HepG2 (cell line): ENCODE measurements around the gene PLXND1. TPM values are rescaled to one million over a fixed set of nuclear protein-coding genes. Genes with fewer than 3 reads are reported as not detected.
A peak's percentile ranks its signal among the peaks of the same experiment; 100 is the strongest.

Source experiments
- ARHGAP35 ChIP-seq: sonication (generic); formaldehyde crosslinking; IDR thresholded peaks from 2 replicates; pipeline ENCODE4 v1.9.0; 2022; ENCODE audit warnings: mild to moderate bottlenecking, inconsistent platforms, moderate library complexity, missing genetic modification reagents, borderline replicate concordance
- ARID4A ChIP-seq: sonication (generic); formaldehyde crosslinking; IDR thresholded peaks from 2 replicates; pipeline ENCODE4 v1.5.0; 2020; ENCODE audit warnings: mild to moderate bottlenecking, missing genetic modification reagents, borderline replicate concordance
- EEA1 ChIP-seq: sonication (generic); formaldehyde crosslinking; IDR thresholded peaks from 2 replicates; pipeline ENCODE4 v1.5.1; 2020; ENCODE audit warnings: mild to moderate bottlenecking, missing genetic modification reagents, borderline replicate concordance
- KLF12 ChIP-seq: sonication (generic); formaldehyde crosslinking; IDR thresholded peaks from 2 replicates; pipeline ENCODE4 v1.4.0; 2020; ENCODE audit warnings: missing genetic modification reagents, borderline replicate concordance
- KMT2A ChIP-seq: sonication (generic); formaldehyde crosslinking; IDR thresholded peaks from 2 replicates; pipeline ENCODE4 v1.4.0; 2020; ENCODE audit warnings: missing genetic modification reagents
- LRRFIP1 ChIP-seq: sonication (generic); formaldehyde crosslinking; conservative IDR thresholded peaks from 2 replicates; pipeline ENCODE4 v1.4.0; 2020; ENCODE audit warnings: missing genetic modification reagents
- SMAD3 ChIP-seq: sonication (generic); formaldehyde crosslinking; IDR thresholded peaks from 2 replicates; pipeline ENCODE4 v1.4.0; 2020; ENCODE audit warnings: missing genetic modification reagents
- SOX6 ChIP-seq, 2 experiments: fragments of 450-650 bp in 1 of 2; sonication (generic) in 1 of 2; formaldehyde crosslinking in 1 of 2; IDR thresholded peaks; 2 replicates each; pipeline versions ENCODE4 v1.4.0 to v1.6.1; 2017 to 2020; ENCODE audit warnings: antibody characterized with exemption in 1 of 2, mild to moderate bottlenecking in 1 of 2, missing genetic modification reagents in 1 of 2
- SRSF4 ChIP-seq: fragments of 200-400 bp; formaldehyde crosslinking; IDR thresholded peaks from one replicate; pipeline ENCODE4 v1.6.1; 2018; ENCODE audit warnings: mild to moderate bottlenecking, low read depth, low read length, moderate library complexity; ENCODE audit not compliant: poor library complexity, severe bottlenecking
- SRY ChIP-seq: sonication (generic); formaldehyde crosslinking; IDR thresholded peaks from 2 replicates; pipeline ENCODE4 v1.8.0; 2022; ENCODE audit warnings: mild to moderate bottlenecking, missing genetic modification reagents
- TERF1 ChIP-seq: sonication (generic); formaldehyde crosslinking; IDR thresholded peaks from 2 replicates; pipeline ENCODE4 v1.8.0; 2022; ENCODE audit warnings: mild to moderate bottlenecking, missing genetic modification reagents, moderate library complexity
- ZMAT5 ChIP-seq: sonication (generic); formaldehyde crosslinking; IDR thresholded peaks from 2 replicates; pipeline ENCODE4 v1.5.0; 2020; ENCODE audit warnings: mild to moderate bottlenecking, low read depth, missing genetic modification reagents, borderline replicate concordance
- ZMYM4 ChIP-seq: sonication (generic); formaldehyde crosslinking; IDR thresholded peaks from 2 replicates; pipeline ENCODE4 v1.8.1; 2023; ENCODE audit warnings: mild to moderate bottlenecking, missing genetic modification reagents
- ZNF232 ChIP-seq: sonication (generic); formaldehyde crosslinking; IDR thresholded peaks from 2 replicates; pipeline ENCODE4 v1.4.0; 2020; ENCODE audit warnings: missing genetic modification reagents, borderline replicate concordance
- ZNF513 ChIP-seq: sonication (generic); formaldehyde crosslinking; conservative IDR thresholded peaks from 2 replicates; pipeline ENCODE4 v1.5.0; 2020; ENCODE audit warnings: missing genetic modification reagents
- ZNF629 ChIP-seq: sonication (generic); formaldehyde crosslinking; conservative IDR thresholded peaks from 2 replicates; pipeline ENCODE4 v1.5.0; 2020; ENCODE audit warnings: missing genetic modification reagents
- ZNF652 ChIP-seq: IDR thresholded peaks from 2 replicates; pipeline ENCODE4 v1.6.1; 2016; ENCODE audit warnings: low read depth, borderline replicate concordance
- ZNF709 ChIP-seq: sonication (generic); formaldehyde crosslinking; IDR thresholded peaks from 2 replicates; pipeline ENCODE4 v1.5.0; 2020; ENCODE audit warnings: mild to moderate bottlenecking, missing genetic modification reagents
- ZNF713 ChIP-seq: sonication (generic); formaldehyde crosslinking; IDR thresholded peaks from 2 replicates; pipeline ENCODE4 v1.4.0; 2020; ENCODE audit warnings: mild to moderate bottlenecking, missing genetic modification reagents
- polyA plus RNA-seq, 8 experiments: library from polyadenylated mRNA; depleted of rRNA in 3 of 8; stranded (reverse) in 7 of 8; unstranded in 1 of 8; fragments of >200 nt; fragmentation: Illumina TruSeq in 4 of 8; extraction: Trizol in 4 of 8; gene quantifications; 2 replicates each; pipeline versions ENCODE4 v1.2.1 to v1.2.3, GENCODE V29; 2011 to 2016; ENCODE audit warnings: low read depth in 4 of 8, missing spikeins in 1 of 8, mixed read lengths in 1 of 8; ENCODE audit not compliant: insufficient read depth in 1 of 8
- total RNA-seq, 5 experiments: library from RNA; depleted of rRNA; stranded (reverse); fragments of >200 nt; fragmentation: Illumina TruSeq; extraction: Trizol; gene quantifications; 2 replicates each; pipeline ENCODE4 v1.2.3, GENCODE V29; 2016; ENCODE audit warnings: low read depth in 1 of 5

PLXND1 gene
- total and polyA plus RNA-seq, 2 of the 13 experiments (the other 11 are each of a cell fraction or from before 2014, with no cell fraction given) = 15.9 to 42.0 TPM

- TF ChIP-seq ZNF513 (CRISPR knock-in tag) (0 out of 2 replicates have a peak, but pooled peaks have one; percentile 77), ZNF232 (CRISPR knock-in tag) (peak; percentile 35; the same call in 1 of the 2 replicates), KMT2A (CRISPR knock-in tag) (no peak), SRY (CRISPR knock-in tag) (no peak; the same call in 1 of the 2 replicates), ARHGAP35 (CRISPR knock-in tag) (peak; percentile 86; the same call in 1 of the 2 replicates), EEA1 (peak; percentile 39; the same call in 1 of the 2 replicates), ZNF709 (CRISPR knock-in tag) (no peak), SOX6 (IDR thresholded peaks at IDR 0.05) (no peak), SOX6 (CRISPR knock-in tag; IDR thresholded peaks at IDR 0.05) (peak; percentile 94), ARID4A (CRISPR knock-in tag) (peak; percentile 52), SMAD3 (CRISPR knock-in tag) (no peak; the same call in 1 of the 2 replicates), ZMYM4 (peak; percentile 74), SRSF4 (no peak), LRRFIP1 (CRISPR knock-in tag) (no peak), ZMAT5 (CRISPR knock-in tag) (no peak), ZNF713 (CRISPR knock-in tag) (no peak), ZNF652 (CRISPR knock-in tag) (no peak), KLF12 (CRISPR knock-in tag) (peak; percentile 91; the same call in 1 of the 2 replicates), ZNF629 (CRISPR knock-in tag) (0 out of 2 replicates have a peak, but pooled peaks have one; percentile 41), TERF1 (CRISPR knock-in tag) (no peak)
These were observed 20.4 kb upstream of the PLXND1 start (continued) for GRCh38 chr3:129626744-129627349.
